ENCODE measurements around the gene ZNF266. TPM values are rescaled to one million over a fixed set of nuclear protein-coding genes. Genes with fewer than 3 reads are reported as not detected.

ZNF266 gene
- total RNA-seq (2022; extraction: Qiagen RNA extraction; ENCODE audit: low read depth): 3.2 to 3.9 TPM (median 3.7 TPM) in 5 replicates

GRCh38 chr19:9435279-9436268, at the start of gene ZNF266:
ZNF266 (minus strand) TSS chr19:9435573; CDS start chr19:9420089, 15,484 bp downstream.

GRCh38 chr19:9362905-9363304, 72.5 kb downstream of the ZNF266 start, which contains the start of gene ZNF177:
ZNF177 (plus strand) TSS chr19:9363013; CDS start chr19:9378312, 15,299 bp downstream.

Other genes starting within 250 kb of the ZNF266 start
- gene OR7D4, start 216.0 kb downstream of the ZNF266 start, total RNA-seq (2022; extraction: Qiagen RNA extraction; ENCODE audit: low read depth): not detected in 5 replicates
- not detected in 5 replicates for gene OR7E24, start 184.6 kb downstream of the ZNF266 start, total RNA-seq (2022; extraction: Qiagen RNA extraction; ENCODE audit: low read depth)
- 0.34 to 1.8 TPM (median 1.3 TPM) in 5 replicates for gene ZNF699, start 125.7 kb downstream of the ZNF266 start, total RNA-seq (2022; extraction: Qiagen RNA extraction; ENCODE audit: low read depth)
- 2.9 to 6.4 TPM (median 4.8 TPM) in 5 replicates for gene ZNF559, start 111.4 kb downstream of the ZNF266 start, total RNA-seq (2022; extraction: Qiagen RNA extraction; ENCODE audit: low read depth)
- gene ZNF177, start 72.6 kb downstream of the ZNF266 start, total RNA-seq (2022; extraction: Qiagen RNA extraction; ENCODE audit: low read depth): 0.22 to 0.64 TPM (median 0.59 TPM) in 5 replicates
- not detected in 5 replicates for gene ZNF560, start 63.0 kb upstream of the ZNF266 start, total RNA-seq (2022; extraction: Qiagen RNA extraction; ENCODE audit: low read depth)
- 0.73 to 1.2 TPM (median 1.1 TPM) in 5 replicates for gene ZNF426, start 103.1 kb upstream of the ZNF266 start, total RNA-seq (2022; extraction: Qiagen RNA extraction; ENCODE audit: low read depth)
- 3.3 to 4.3 TPM (median 4.1 TPM) in 5 replicates for gene ZNF121, start 148.9 kb upstream of the ZNF266 start, total RNA-seq (2022; extraction: Qiagen RNA extraction; ENCODE audit: low read depth)
- 5.1 to 13.6 TPM (median 8.8 TPM) in 5 replicates for gene ZNF561, start 185.7 kb upstream of the ZNF266 start, total RNA-seq (2022; extraction: Qiagen RNA extraction; ENCODE audit: low read depth)
- 4.9 to 7.0 TPM (median 6.3 TPM) in 5 replicates for gene ZNF562, start 239.5 kb upstream of the ZNF266 start, total RNA-seq (2022; extraction: Qiagen RNA extraction; ENCODE audit: low read depth)

All from A549 treated with GW870086 at 1 μM for 4 hours (cell line).